Stimulated activated naive CD4-positive, alpha-beta T cell (primary cell): ENCODE results near the gene NEUROD2.

Experiments
- DNase-seq, 6 experiments: peaks; one replicate each; lab custom pipeline; 2025; lab: John Stamatoyannopoulos, UW

The NEUROD2 gene

GRCh38 chr17:39618956-39619785 lies 11.5 kb upstream of the NEUROD2 start:
- DNase-seq: no peak

DNA sequence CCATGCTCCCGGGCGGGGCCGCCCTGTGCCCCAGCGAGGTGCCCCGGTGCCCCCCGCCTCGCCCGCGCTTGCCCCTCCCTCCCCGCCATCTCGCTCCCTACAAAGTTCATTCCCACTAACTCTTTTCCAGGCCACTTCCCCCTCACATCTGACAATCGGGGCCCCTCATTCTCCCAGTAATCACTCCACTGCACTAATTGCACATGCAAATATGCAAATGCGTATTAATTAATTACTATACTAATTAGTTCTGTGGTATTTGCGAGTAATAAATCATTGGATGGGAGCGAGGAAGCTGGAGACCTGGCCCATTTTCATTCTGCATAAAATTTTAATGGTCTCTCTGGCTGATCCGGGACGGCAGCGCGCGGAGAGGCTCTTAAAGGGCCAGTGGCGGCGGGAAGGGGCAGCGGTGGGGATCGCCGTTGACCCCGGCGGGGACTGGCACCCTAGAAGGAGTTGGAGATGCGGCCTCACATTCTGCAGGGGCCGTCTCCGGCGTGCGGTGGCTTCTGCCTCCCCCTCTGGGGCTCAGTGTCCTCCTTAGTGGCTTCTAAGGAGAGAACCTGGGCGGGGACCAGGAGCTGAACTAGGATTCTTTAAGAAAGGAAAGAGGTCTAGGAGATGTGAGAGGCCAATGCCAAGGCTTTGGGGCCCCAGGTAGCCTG lies 10.7 kb upstream of the NEUROD2 start:
- no peak for DNase-seq

GRCh38 chr17:39617446-39618245 lies 9.9 kb upstream of the NEUROD2 start:
- peak; percentile 40 to 77 (median 57) for DNase-seq

GRCh38 chr17:39617100-39617445 lies 9.4 kb upstream of the NEUROD2 start:
- DNase-seq: no peak

- DNase-seq: no peak
Observed at GRCh38 chr17:39615434-39615833, 7.7 kb upstream of the NEUROD2 start.

DNA sequence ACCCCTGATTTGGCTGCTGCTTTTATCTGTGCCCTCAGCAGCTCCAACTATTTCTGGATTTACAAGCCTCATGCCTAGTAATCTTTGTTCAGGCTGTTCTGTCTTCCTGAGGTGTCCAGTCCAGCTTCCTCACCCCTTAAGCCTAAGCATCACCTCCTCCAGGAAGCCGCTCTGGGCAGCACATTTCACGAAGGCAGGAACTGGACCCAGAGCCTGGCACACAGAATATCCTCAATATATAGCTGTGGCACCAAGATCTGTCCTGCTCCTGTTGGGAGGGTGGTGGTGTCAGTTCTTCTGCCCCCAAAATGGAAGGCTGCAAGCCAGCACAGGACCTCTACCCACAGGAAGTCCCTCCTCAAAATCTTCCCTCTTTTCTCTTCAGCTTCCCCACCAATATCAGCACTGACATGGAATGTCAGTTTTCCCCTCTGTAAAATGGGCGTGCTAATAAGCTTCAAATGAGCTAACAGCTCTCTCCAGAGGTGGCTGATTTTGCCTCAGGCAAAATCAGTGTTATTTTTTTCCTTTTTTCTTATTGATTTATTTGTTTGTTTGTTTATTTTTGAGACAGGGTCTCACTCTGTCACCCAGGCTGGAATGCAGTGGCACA lies 6.9 kb upstream of the NEUROD2 start:
- no peak for DNase-seq

- no peak for DNase-seq
Observed at GRCh38 chr17:39612935-39613464, 5.3 kb upstream of the NEUROD2 start.

DNA sequence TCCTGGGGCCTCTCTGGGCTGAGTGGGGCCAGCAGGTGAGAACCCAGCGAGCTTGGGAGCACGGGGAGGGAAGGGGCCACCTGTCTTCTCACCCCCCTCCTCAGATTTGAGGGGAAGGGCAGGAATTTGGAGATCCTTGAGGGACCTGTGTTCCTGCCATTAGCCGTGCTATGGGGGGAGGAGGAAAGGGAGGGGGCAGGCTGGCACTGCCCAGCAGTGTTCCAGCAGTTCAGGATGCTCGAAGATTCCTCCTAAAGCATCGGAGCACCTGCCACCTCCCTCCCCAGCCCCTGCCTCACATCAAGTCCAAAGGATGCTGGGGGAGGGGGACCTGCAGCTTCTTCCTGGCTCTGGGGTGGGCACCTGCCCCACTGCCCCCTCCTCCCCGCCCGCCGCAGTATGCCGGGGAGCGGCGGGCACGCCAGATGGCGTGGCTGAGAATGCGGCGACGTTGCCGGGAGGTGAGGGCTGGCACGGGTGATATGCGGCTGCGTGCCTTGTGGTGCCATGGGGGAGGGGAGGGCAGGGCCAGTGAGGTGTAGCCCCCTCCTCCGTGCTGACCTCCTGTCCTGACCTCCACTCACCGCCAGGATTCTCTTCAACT lies 4.7 kb upstream of the NEUROD2 start:
- no peak for DNase-seq

DNA sequence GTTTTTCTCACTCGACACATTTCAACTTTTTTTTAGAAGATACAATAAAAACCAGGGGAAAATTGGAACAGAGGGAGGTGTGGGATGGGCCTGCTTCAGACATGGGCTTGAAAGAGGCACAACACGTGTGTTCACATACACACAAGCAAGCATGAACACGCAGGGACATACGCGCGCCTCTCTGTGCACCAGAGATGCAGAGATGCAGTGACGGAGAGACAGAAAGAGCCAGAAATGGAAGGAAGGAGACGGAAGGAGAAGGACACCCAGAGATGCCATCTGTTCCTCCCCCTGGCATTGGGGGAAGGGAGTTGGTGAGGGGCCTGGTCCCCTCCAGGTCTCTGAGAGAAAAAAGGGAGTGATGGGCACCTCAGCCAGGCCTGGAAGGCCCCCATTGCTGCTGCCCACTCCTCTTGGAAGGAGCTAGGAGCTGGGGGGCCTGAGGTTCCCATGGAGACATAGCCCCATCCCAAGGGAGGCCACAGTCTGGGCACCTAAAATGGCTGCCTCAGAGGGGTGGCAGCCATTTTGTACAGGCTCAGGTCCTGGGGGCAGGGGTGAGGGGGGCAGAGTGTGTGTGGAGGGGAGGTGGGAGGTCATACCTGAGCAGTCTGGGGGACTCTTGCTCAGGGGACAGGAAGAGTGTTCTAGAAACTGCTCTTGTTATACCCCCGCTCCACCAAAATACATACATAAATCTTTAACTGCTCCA lies 3.8 kb upstream of the NEUROD2 start:
- no peak for DNase-seq

DNA sequence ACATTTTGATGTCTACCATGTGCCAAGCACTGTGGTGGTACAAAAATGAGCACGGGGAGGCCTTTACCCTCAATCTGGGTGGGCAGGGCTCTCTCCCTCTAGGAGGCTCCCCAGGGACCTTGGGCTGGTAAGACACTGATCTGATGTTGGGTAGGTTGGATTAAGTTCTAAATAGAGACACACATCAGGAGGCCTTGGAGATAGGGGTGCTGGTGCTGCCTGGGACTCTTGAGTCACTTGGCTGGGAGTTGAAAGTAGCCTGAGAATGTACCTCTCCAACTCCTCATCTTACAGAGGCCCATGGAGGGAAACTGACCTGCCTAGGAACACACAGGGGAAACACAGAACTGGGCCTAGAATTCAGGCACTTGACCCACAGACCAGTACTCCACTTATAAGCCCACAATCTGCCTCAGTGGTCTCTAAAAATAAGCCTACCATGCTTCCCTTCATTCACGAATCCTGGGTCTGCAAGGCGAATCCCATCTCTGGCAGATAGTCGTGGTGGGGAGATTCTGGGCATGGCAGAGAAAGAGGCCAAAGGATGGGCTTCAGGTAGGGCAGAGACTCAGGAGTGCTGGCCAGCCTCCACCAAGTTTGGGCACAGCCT lies 1.8 kb upstream of the NEUROD2 start:
- DNase-seq: no peak

GRCh38 chr17:39608142-39608981 lies 642 bp upstream of the NEUROD2 start:
- DNase-seq: no peak

GRCh38 chr17:39607057-39607850 lies 466 bp downstream of the NEUROD2 start:
- DNase-seq: no peak

DNA sequence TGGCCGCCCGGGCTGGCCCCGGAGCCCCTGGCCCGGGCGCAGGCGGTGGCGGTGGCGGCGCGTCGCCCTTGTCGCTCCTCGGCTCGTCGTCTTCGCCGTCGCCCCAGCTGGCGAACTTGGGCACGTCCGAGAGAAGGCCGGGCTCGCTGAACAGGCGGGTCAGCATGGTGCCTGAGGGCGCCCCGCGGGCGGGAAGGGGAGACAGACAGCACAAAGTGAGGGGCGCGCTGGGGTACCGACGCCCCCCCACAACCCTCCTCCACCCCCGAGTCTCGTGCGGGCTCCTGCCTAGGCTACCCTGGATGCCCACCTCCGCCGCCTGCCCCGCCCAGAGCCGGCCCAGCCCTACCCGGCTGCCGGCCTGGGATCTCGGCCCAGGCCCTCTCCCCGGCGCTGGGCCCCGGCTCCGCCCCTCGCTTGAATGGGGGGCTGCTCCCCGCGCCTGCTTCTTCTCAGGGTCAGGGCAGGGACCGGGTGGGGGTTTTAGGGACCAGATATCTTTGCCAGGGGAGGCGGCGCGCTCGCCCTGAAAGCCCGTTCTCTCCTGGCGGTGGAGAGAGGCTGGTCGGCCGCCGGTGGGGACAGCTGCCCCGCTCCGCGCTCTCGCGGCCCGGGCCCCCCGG lies 1.2 kb downstream of the NEUROD2 start:
- no peak for DNase-seq

- DNase-seq: peak in 1 of 6 experiments; percentile 23
Observed at GRCh38 chr17:39605492-39606433, 2.0 kb downstream of the NEUROD2 start.

GRCh38 chr17:39604911-39605491 lies 2.7 kb downstream of the NEUROD2 start:
- no peak for DNase-seq

- no peak for DNase-seq
Observed at GRCh38 chr17:39603304-39604016, 4.3 kb downstream of the NEUROD2 start.
